Astrocyte (in vitro differentiated cells and primary cell): ENCODE results near the gene FERMT3. TPM values are rescaled to one million over a fixed set of nuclear protein-coding genes. Genes with fewer than 3 reads are reported as not detected.
A peak's percentile ranks its signal among the peaks of the same experiment; 100 is the strongest.

ENCODE experiments used
- DNase-seq: peaks from one replicate; pipeline ENCODE4 v3.0.0-alpha.2; 2010; ENCODE audit warnings: low read depth
- FAIRE-seq: peaks from 2 replicates; lab custom pipeline; 2011; peaks lifted over from hg19 to GRCh38; lab: Jason Lieb, UNC
- H2AFZ ChIP-seq: 2 replicates; pipeline ENCODE4 v1.6.0; 2012; ENCODE audit warnings: low read depth, low read length, inconsistent platforms
- H3K27ac ChIP-seq: 2 replicates; pipeline ENCODE4 v1.5.1; 2011; ENCODE audit warnings: low read depth, low read length, inconsistent platforms
- H3K27me3 ChIP-seq: 2 replicates; pipeline ENCODE4 v1.6.0; 2011; ENCODE audit warnings: low read length, inconsistent platforms; ENCODE audit not compliant: insufficient read depth
- H3K36me3 ChIP-seq: 2 replicates; pipeline ENCODE4 v1.5.1; 2011; ENCODE audit warnings: low read length, inconsistent platforms; ENCODE audit not compliant: insufficient read depth
- H3K4me1 ChIP-seq: 2 replicates; pipeline ENCODE4 v1.5.1; 2011; ENCODE audit warnings: low read length, inconsistent platforms; ENCODE audit not compliant: insufficient read depth
- H3K4me2 ChIP-seq: 2 replicates; pipeline ENCODE4 v1.6.0; 2012; ENCODE audit warnings: low read length, inconsistent platforms
- H3K4me3 ChIP-seq: 2 replicates; pipeline ENCODE4 v1.5.1; 2011; ENCODE audit warnings: low read depth, mild to moderate bottlenecking, low read length, inconsistent platforms; ENCODE audit not compliant: insufficient read depth
- H3K79me2 ChIP-seq: 2 replicates; pipeline ENCODE4 v1.6.0; 2012; ENCODE audit warnings: mild to moderate bottlenecking, low read length, inconsistent platforms; ENCODE audit not compliant: insufficient read depth
- H3K9ac ChIP-seq: 2 replicates; pipeline ENCODE4 v1.6.0; 2012; ENCODE audit warnings: mild to moderate bottlenecking, low read length, inconsistent platforms
- H3K9me3 ChIP-seq: 2 replicates; pipeline ENCODE4 v1.5.1; 2012; ENCODE audit warnings: low read depth, mild to moderate bottlenecking, low read length, inconsistent platforms; ENCODE audit not compliant: insufficient read depth
- H4K20me1 ChIP-seq: 2 replicates; pipeline ENCODE4 v1.6.0; 2012; ENCODE audit warnings: low read length, inconsistent platforms; ENCODE audit not compliant: insufficient read depth
- H3K27ac Mint-ChIP-seq: one replicate; pipeline ENCODE4 v1.8.0; 2021; ENCODE audit warnings: mild to moderate bottlenecking, mixed read lengths; ENCODE audit not compliant: unreplicated experiment
- H3K27me3 Mint-ChIP-seq: one replicate; pipeline ENCODE4 v1.8.0; 2021; ENCODE audit warnings: low read depth, mixed read lengths; ENCODE audit not compliant: unreplicated experiment
- H3K36me3 Mint-ChIP-seq: one replicate; pipeline ENCODE4 v1.8.0; 2021; ENCODE audit warnings: low read depth, mixed read lengths; ENCODE audit not compliant: unreplicated experiment
- H3K4me1 Mint-ChIP-seq: one replicate; pipeline ENCODE4 v1.8.0; 2021; ENCODE audit warnings: low read depth, mixed read lengths; ENCODE audit not compliant: unreplicated experiment
- H3K4me3 Mint-ChIP-seq: one replicate; pipeline ENCODE4 v1.8.0; 2021; ENCODE audit warnings: mild to moderate bottlenecking, moderate library complexity, mixed read lengths; ENCODE audit not compliant: unreplicated experiment
- H3K9me3 Mint-ChIP-seq: one replicate; pipeline ENCODE4 v1.8.0; 2021; ENCODE audit warnings: mild to moderate bottlenecking, mixed read lengths; ENCODE audit not compliant: unreplicated experiment
- CTCF ChIP-seq: IDR thresholded peaks from 2 replicates; pipeline ENCODE4 v1.5.1; 2011; ENCODE audit warnings: low read depth, mild to moderate bottlenecking, inconsistent platforms, low read length, moderate library complexity; ENCODE audit not compliant: insufficient read depth
- EZH2 ChIP-seq: IDR thresholded peaks from 2 replicates; pipeline ENCODE4 v1.6.1; 2012; ENCODE audit warnings: mild to moderate bottlenecking, low read length, inconsistent platforms; ENCODE audit not compliant: insufficient read depth
- total RNA-seq: library from RNA; stranded (reverse); gene quantifications from 2 replicates; pipeline ENCODE4 v1.2.1, GENCODE V29; 2021

FERMT3 gene
- total RNA-seq, 1 donor from 2014 or later = 1.3 TPM

DNA sequence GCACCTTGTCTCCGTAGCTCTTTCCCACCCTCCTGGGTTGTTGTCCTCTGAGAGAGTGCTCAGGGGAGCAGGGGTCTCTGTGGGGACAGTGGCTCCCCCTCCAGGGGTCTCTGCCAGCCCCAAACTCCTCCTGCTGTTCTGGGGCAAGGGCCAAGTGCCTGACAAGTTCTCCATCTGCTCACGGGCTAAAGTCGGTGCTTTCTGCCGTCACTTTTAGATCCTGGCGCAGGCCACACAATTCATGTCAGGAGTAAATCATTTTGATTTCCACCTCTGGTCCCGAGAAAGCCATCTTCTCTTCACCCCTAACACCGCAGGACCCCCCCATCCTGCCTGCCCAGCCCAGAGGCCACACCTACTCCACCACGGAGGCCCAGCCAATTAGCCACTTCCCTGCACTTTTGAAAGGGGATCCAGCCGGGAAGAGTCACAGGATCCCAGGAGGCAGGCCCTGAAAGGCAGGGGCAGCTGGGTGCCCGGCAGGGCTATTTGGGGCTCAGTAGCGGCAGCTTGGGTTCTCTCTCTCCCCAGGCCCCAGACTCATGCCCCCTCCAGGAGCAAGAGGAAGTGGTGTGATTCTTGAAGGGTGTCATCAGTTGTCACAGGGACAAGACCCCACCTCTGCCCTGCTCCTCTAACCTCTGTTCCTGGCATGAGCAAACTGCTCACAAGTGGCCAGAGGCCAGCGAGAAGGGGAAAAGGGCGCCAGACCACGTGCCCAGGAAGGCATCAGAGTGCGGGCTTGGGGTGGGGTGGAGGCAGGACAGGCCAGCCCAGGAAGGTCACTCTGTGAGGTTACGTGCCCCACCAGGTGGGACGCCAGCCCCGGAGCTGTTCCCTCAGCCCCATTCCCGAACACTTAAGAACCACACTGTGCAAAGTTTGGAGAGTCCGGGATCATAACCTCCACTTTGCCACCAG is 41.9 kb upstream of the FERMT3 start:
- no peak for FAIRE-seq
- no peak overlapping the region for H3K27ac Mint-ChIP-seq

GRCh38 chr11:64165481-64165841 is 41.1 kb upstream of the FERMT3 start:
- H3K4me3 Mint-ChIP-seq = no peak overlapping the region
- FAIRE-seq = no peak
- H2AFZ ChIP-seq = peak overlapping the region; percentile 92

More for the DNA sequence above, 41.9 kb upstream of the FERMT3 start:
- H3K9ac ChIP-seq = no peak overlapping the region
- H3K9me3 Mint-ChIP-seq = no peaks in the 10 kb centered on the region
- no peaks in the 10 kb centered on the region for H3K27me3 ChIP-seq
- no peaks in the 10 kb centered on the region for H3K9me3 ChIP-seq
- H3K36me3 Mint-ChIP-seq = no peaks in the 10 kb centered on the region
- no peak for DNase-seq
- H4K20me1 ChIP-seq = no peaks in the 10 kb centered on the region
- H3K4me1 Mint-ChIP-seq = no peaks in the 10 kb centered on the region
- no peaks in the 10 kb centered on the region for H3K4me1 ChIP-seq
- H3K79me2 ChIP-seq = no peaks in the 10 kb centered on the region
- peak overlapping the region; percentile 83 for H3K4me2 ChIP-seq
- H3K4me3 Mint-ChIP-seq = peak overlapping the region; percentile 69
- no peak overlapping the region for H3K27ac ChIP-seq
- TF ChIP-seq EZH2 (no peak), CTCF (no peak)
- H2AFZ ChIP-seq = peak overlapping the region; percentile 92
- no peaks in the 10 kb centered on the region for H3K36me3 ChIP-seq
- H3K27me3 Mint-ChIP-seq = peaks cover 15% of the 10 kb centered on the region
- peak overlapping the region; percentile 67 for H3K4me3 ChIP-seq

More at GRCh38 chr11:64165481-64165841, 41.1 kb upstream of the FERMT3 start:
- H3K9me3 ChIP-seq = no peaks in the 10 kb centered on the region
- TF ChIP-seq EZH2 = no peak
- TF ChIP-seq CTCF = no peak
- H3K4me3 ChIP-seq = peak overlapping the region; percentile 67
- H3K36me3 ChIP-seq = no peaks in the 10 kb centered on the region
- no peak overlapping the region for H3K27ac ChIP-seq
- Mint-ChIP-seq H3K27ac (no peak overlapping the region), H3K4me1 (no peaks in the 10 kb centered on the region), H3K27me3 (peaks cover 8% of the 10 kb centered on the region), H3K9me3 (no peaks in the 10 kb centered on the region), H3K36me3 (no peaks in the 10 kb centered on the region)
- H3K9ac ChIP-seq = peak overlapping the region; percentile 74
- H3K27me3 ChIP-seq = no peaks in the 10 kb centered on the region
- H4K20me1 ChIP-seq = no peaks in the 10 kb centered on the region
- no peaks in the 10 kb centered on the region for H3K4me1 ChIP-seq
- no peak for DNase-seq
- H3K4me2 ChIP-seq = peak overlapping the region; percentile 83
- H3K79me2 ChIP-seq = no peaks in the 10 kb centered on the region
